BE2C (cell line): ENCODE data around the gene INO80.

Source experiments
- DNase-seq: peaks from one replicate; pipeline ENCODE4 v3.0.0-alpha.2; 2020
- H3K27me3 ChIP-seq: fragments of 250-450 bp; sonication (Bioruptor Pico); 2 replicates; pipeline ENCODE4 v1.5.1; 2020; ENCODE audit warnings: mild to moderate bottlenecking
- H3K36me3 ChIP-seq: fragments of 250-450 bp; sonication (Bioruptor Pico); 2 replicates; pipeline ENCODE4 v1.5.1; 2020; ENCODE audit warnings: mild to moderate bottlenecking
- H3K4me1 ChIP-seq: fragments of 250-450 bp; sonication (Bioruptor Pico); 2 replicates; pipeline ENCODE4 v1.5.1; 2020
- H3K4me3 ChIP-seq: 2 replicates; pipeline ENCODE4 v1.5.1; 2011; ENCODE audit warnings: low read depth, low read length
- H3K9me3 ChIP-seq: fragments of 250-450 bp; sonication (Bioruptor Pico); 2 replicates; pipeline ENCODE4 v1.5.1; 2020
- TF ChIP-seq, protein P1 (sequence below): IDR thresholded peaks from 2 replicates; pipeline ENCODE4 v1.5.1; 2012; ENCODE audit warnings: mild to moderate bottlenecking, low read depth, low read length

The INO80 gene

DNA sequence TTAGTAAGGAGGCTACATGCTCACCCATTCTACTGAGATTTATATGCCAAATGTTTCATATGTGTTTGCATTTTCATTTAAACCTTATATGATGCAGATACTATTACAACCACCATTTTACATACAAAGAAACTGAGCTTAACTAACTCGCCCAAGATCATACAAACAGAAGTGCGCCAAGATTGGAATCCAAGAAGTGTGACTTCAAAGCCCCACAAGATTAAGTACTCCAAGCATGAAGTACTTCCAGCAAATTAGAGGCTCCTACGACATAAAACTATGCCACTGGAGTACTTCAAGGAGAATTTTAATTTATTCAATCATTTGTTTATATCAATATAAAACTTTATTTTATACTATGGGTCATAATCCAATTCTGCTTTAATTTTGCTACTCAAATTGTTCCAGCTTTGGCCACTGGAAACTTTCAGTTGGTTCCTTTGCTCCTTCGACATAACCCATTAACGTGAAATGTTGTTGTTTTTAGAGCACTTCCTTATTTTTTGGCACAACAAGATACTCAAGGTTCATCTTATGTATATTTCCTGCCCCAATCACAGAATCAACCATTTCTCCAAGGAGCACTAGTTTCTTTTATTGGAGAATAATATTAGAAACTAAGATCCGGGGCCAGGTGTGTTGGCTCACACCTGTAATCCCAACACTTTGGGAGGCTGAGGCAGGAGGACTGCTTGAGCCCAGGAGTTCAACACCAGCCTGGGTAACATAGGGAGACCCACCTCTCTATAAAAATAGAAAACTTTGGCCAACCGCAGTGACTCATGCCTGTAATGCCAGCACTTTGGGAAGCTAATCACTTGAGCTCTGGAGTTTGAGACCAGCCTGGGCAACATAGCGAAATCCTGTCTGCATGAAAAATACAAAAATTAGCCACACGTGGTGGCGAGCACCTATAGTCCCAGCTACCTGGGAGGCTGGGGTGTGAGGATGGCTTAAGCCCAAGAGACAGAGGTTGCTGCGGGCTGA, 10.4 kb downstream of the INO80 start:
- Histone ChIP-seq H3K4me3 (no peak overlapping the region), H3K4me1 (no peaks in the 10 kb centered on the region), H3K9me3 (no peaks in the 10 kb centered on the region), H3K27me3 (no peaks in the 10 kb centered on the region), H3K36me3 (peaks cover 50% of the 10 kb centered on the region)
- DNase-seq: no peak
- TF ChIP-seq, protein P1, sequence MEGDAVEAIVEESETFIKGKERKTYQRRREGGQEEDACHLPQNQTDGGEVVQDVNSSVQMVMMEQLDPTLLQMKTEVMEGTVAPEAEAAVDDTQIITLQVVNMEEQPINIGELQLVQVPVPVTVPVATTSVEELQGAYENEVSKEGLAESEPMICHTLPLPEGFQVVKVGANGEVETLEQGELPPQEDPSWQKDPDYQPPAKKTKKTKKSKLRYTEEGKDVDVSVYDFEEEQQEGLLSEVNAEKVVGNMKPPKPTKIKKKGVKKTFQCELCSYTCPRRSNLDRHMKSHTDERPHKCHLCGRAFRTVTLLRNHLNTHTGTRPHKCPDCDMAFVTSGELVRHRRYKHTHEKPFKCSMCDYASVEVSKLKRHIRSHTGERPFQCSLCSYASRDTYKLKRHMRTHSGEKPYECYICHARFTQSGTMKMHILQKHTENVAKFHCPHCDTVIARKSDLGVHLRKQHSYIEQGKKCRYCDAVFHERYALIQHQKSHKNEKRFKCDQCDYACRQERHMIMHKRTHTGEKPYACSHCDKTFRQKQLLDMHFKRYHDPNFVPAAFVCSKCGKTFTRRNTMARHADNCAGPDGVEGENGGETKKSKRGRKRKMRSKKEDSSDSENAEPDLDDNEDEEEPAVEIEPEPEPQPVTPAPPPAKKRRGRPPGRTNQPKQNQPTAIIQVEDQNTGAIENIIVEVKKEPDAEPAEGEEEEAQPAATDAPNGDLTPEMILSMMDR: no peak

DNA sequence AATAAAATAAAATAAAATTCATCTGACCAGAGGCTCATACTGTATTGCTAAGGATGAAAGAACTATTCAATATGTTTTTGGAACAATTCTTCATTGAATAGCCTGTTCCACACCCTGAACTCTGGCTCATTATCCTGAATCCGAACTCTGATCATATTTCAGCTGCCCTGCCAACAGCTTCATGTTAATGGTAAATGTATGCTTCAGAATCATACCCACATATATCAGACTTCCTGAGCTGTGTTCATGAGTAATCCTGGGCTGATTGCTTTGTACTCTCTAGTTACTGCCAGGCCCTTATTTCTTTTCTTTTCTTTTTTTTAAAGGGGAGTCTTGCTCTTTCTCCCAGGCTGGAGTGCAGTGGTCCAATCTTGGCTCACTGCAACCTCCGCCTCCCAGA, 11.8 kb downstream of the INO80 start:
- Histone ChIP-seq H3K36me3 (peaks cover 38% of the 10 kb centered on the region), H3K4me1 (no peaks in the 10 kb centered on the region), H3K4me3 (no peak overlapping the region), H3K27me3 (no peaks in the 10 kb centered on the region), H3K9me3 (no peaks in the 10 kb centered on the region)
- DNase-seq: no peak
- TF ChIP-seq, protein P1: no peak

DNA sequence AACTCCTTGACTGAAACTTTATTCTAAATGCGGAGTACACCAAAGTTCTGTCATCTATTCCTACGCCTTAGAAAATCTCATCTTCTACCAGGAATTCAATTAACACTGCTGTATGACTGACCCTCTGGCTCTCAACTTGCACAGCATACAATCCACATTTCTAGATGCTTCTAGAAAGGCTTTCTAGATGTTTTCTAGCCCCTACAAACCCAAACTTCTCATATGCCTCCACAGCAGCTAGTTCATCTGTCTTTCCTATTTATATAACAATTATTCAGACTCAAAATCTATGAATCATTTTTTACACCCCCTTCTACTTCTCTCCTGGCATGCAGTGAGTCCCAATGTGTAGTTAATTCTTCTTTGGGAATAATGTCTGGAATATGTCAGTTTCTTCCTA, 13.2 kb downstream of the INO80 start:
- Histone ChIP-seq H3K4me1 (no peaks in the 10 kb centered on the region), H3K4me3 (no peak overlapping the region), H3K27me3 (no peaks in the 10 kb centered on the region), H3K36me3 (peaks cover 34% of the 10 kb centered on the region), H3K9me3 (no peaks in the 10 kb centered on the region)
- DNase-seq: no peak
- TF ChIP-seq, protein P1: no peak

DNA sequence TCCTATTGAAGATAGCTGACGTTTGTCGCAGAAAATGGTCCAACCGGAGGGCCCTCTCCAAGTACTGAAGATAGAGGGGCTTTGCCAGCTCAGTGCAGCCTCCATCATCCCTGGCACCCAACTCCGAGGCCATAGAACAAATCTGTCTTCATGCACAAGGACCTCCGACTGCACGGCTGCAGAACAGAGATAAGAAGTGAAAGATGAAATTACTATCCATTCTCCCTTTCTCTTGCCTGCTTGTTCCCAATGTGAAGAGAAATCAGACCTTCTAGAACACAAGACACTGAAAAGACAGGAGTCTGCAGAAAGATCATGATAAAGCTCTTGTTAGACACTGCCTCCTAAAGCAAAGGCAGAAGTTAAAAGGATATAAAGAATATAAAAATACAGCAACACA, 19.9 kb downstream of the INO80 start:
- TF ChIP-seq, protein P1: no peak
- no peak for DNase-seq
- no peak overlapping the region for H3K4me3 ChIP-seq
- no peaks in the 10 kb centered on the region for H3K27me3 ChIP-seq
- H3K36me3 ChIP-seq: peaks cover 57% of the 10 kb centered on the region
- no peaks in the 10 kb centered on the region for H3K4me1 ChIP-seq
- no peaks in the 10 kb centered on the region for H3K9me3 ChIP-seq

DNA sequence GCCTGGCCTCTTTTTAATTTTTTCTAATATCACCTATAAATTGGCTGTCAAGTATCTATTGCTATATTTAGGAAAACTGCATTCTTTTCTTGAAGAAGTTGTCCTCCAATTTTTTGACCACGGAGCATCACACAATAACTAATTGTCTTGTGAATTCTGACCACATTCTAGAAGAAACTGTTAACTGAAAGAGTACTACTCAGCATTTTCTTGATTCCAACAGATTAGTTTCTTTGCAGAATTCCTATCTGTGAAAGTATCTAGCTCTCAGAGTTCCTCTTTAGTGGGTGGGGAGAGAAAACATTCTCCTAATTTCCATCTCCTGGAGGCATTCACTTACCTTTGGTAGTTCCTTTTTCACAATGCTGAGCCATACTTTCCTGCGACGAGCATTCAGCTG, 31.1 kb downstream of the INO80 start:
- Histone ChIP-seq H3K27me3 (no peaks in the 10 kb centered on the region), H3K36me3 (peaks cover 95% of the 10 kb centered on the region), H3K4me3 (no peak overlapping the region), H3K4me1 (no peaks in the 10 kb centered on the region), H3K9me3 (no peaks in the 10 kb centered on the region)
- no peak for DNase-seq
- TF ChIP-seq, protein P1: no peak

DNA sequence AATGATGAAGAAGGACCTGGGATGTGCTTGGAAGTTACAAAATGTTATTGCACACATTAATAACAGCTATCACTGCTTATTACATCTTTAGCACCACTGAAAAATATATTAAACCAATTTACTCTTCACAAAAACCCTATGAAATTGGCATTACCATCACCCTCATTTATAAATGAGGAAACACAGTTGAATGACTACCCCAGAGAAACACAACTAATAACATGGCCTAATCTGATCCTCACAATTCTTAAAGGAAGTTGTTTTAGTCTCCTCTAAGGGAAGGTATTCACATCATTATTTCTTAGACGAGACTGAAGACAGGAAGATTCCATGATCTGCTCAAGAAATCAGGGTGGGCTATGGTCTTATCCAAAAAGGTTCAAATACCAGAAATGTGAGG, 35.9 kb downstream of the INO80 start:
- TF ChIP-seq, protein P1: no peak
- DNase-seq: no peak
- H3K4me3 ChIP-seq: no peak overlapping the region
- H3K27me3 ChIP-seq: no peaks in the 10 kb centered on the region
- H3K4me1 ChIP-seq: no peaks in the 10 kb centered on the region
- no peaks in the 10 kb centered on the region for H3K9me3 ChIP-seq
- peaks cover 95% of the 10 kb centered on the region for H3K36me3 ChIP-seq
